Stomach (tissue), 4 donors: ENCODE measurements around the gene MINK1.

Experiments used
- POLR2A ChIP-seq, 4 donors: fragments of 450-650 bp; IDR thresholded peaks; one replicate each; pipeline ENCODE4 v1.6.1; 2016; ENCODE audit warnings: antibody characterized with exemption in 4 of 4, control low read depth in 2 of 4, mild to moderate bottlenecking in 1 of 4, moderate library complexity in 1 of 4
- TF ChIP-seq, protein P1 (sequence below), 7 experiments: fragments of 450-650 bp in 4 of 7; fragments of 200-600 bp in 3 of 7; sonication (generic) in 3 of 7; IDR thresholded peaks; one replicate each; pipeline ENCODE4 v1.5.1; 2016 to 2019; ENCODE audit warnings: antibody characterized with exemption in 7 of 7, control low read depth in 2 of 7, mild to moderate bottlenecking in 1 of 7

DNA sequence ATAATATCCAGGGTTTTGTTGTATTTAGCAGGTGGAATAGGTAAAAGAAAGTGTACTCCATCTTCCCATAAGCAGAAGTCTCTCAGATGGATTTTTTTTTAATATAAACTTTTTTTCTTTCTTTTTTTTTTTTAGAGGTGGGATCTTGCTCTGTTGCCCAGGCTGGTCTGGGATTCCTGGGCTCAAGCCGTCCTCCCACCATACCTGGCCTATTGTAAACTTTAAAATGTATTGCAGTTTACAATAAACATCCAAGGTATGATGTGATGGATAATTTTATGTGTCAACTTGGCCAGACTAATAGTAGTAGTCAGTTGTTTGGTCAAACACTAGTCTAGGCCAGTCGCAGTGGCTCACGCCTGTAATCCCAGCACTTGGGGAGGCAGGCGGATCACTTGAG is 88.2 kb downstream of the MINK1 start:
- TF ChIP-seq, protein P1, sequence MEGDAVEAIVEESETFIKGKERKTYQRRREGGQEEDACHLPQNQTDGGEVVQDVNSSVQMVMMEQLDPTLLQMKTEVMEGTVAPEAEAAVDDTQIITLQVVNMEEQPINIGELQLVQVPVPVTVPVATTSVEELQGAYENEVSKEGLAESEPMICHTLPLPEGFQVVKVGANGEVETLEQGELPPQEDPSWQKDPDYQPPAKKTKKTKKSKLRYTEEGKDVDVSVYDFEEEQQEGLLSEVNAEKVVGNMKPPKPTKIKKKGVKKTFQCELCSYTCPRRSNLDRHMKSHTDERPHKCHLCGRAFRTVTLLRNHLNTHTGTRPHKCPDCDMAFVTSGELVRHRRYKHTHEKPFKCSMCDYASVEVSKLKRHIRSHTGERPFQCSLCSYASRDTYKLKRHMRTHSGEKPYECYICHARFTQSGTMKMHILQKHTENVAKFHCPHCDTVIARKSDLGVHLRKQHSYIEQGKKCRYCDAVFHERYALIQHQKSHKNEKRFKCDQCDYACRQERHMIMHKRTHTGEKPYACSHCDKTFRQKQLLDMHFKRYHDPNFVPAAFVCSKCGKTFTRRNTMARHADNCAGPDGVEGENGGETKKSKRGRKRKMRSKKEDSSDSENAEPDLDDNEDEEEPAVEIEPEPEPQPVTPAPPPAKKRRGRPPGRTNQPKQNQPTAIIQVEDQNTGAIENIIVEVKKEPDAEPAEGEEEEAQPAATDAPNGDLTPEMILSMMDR (IDR thresholded peaks at IDR 0.05) = no peak
- no peak for TF ChIP-seq POLR2A (IDR thresholded peaks at IDR 0.05)
